ENCODE data around the gene ZFAND2A.

ZFAND2A gene

GRCh38 chr7:1114505-1114904 is 45.5 kb downstream of the ZFAND2A start:
- Histone ChIP-seq H3F3A (ENCODE audit: insufficient read depth, low read length) (no peaks in the 10 kb centered on the region), H3K27me3 (ENCODE audit: insufficient read depth, low read length) (no peaks in the 10 kb centered on the region), H3K27ac (ENCODE audit: low read depth, low read length, poor library complexity, severe bottlenecking) (no peak overlapping the region), H3K4me1 (ENCODE audit: insufficient read depth, low read length, severe bottlenecking) (no peaks in the 10 kb centered on the region), H3K4me3 (ENCODE audit: low read depth, low read length, poor library complexity, severe bottlenecking) (no peak overlapping the region), H3K79me2 (ENCODE audit: insufficient read depth, low read length) (no peaks in the 10 kb centered on the region), H2AFZ (ENCODE audit: low read length) (no peak overlapping the region), H3K9me2 (ENCODE audit: low read depth, low read length) (no peaks in the 10 kb centered on the region), H4K20me1 (ENCODE audit: insufficient read depth, low read length) (no peaks in the 10 kb centered on the region), H3K36me3 (ENCODE audit: insufficient read depth, low read length) (no peaks in the 10 kb centered on the region), H3K9ac (ENCODE audit: low read length) (no peak overlapping the region), H3K9me3 (ENCODE audit: low read length) (no peaks in the 10 kb centered on the region), H3K4me2 (ENCODE audit: low read length) (no peak overlapping the region)
- TF ChIP-seq, protein P1, sequence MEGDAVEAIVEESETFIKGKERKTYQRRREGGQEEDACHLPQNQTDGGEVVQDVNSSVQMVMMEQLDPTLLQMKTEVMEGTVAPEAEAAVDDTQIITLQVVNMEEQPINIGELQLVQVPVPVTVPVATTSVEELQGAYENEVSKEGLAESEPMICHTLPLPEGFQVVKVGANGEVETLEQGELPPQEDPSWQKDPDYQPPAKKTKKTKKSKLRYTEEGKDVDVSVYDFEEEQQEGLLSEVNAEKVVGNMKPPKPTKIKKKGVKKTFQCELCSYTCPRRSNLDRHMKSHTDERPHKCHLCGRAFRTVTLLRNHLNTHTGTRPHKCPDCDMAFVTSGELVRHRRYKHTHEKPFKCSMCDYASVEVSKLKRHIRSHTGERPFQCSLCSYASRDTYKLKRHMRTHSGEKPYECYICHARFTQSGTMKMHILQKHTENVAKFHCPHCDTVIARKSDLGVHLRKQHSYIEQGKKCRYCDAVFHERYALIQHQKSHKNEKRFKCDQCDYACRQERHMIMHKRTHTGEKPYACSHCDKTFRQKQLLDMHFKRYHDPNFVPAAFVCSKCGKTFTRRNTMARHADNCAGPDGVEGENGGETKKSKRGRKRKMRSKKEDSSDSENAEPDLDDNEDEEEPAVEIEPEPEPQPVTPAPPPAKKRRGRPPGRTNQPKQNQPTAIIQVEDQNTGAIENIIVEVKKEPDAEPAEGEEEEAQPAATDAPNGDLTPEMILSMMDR (IDR thresholded peaks at IDR 0.05; ENCODE audit: low read length): no peak
- no peak for TF ChIP-seq EZH2 (IDR thresholded peaks at IDR 0.05; ENCODE audit: borderline replicate concordance, low read length)

DNA sequence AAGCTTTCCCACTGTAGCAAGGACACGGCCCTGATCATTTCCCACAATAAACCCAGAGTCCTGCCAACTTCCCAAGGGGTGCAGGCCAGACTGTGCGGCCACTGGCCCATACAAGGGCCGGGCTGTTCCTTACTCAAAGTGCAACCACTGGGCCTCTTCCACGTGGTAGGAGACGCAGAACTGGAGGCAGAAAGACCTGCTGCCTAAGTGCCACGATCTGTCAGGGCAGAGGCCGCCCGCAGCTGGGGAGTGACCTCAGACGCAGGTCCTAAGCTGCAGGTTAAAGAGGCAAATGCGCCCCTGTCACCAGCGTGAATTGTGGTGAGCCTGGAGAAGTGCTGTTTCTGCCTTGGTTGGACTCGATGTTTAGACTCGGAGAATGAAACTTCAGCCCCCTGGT is 45.9 kb downstream of the ZFAND2A start:
- H3K36me3 ChIP-seq (ENCODE audit: insufficient read depth, low read length): no peaks in the 10 kb centered on the region
- no peaks in the 10 kb centered on the region for H3K9me2 ChIP-seq (ENCODE audit: low read depth, low read length)
- H3K9me3 ChIP-seq (ENCODE audit: low read length): no peaks in the 10 kb centered on the region
- H2AFZ ChIP-seq (ENCODE audit: low read length): no peak overlapping the region
- TF ChIP-seq, protein P1 (IDR thresholded peaks at IDR 0.05; ENCODE audit: low read length): no peak
- no peak for TF ChIP-seq EZH2 (IDR thresholded peaks at IDR 0.05; ENCODE audit: borderline replicate concordance, low read length)
- H3K4me3 ChIP-seq (ENCODE audit: low read depth, low read length, poor library complexity, severe bottlenecking): no peak overlapping the region
- H3K27ac ChIP-seq (ENCODE audit: low read depth, low read length, poor library complexity, severe bottlenecking): no peak overlapping the region
- no peaks in the 10 kb centered on the region for H3K79me2 ChIP-seq (ENCODE audit: insufficient read depth, low read length)
- H3K9ac ChIP-seq (ENCODE audit: low read length): no peak overlapping the region
- H3K27me3 ChIP-seq (ENCODE audit: insufficient read depth, low read length): no peaks in the 10 kb centered on the region
- H3K4me2 ChIP-seq (ENCODE audit: low read length): no peak overlapping the region
- no peaks in the 10 kb centered on the region for H3K4me1 ChIP-seq (ENCODE audit: insufficient read depth, low read length, severe bottlenecking)
- no peaks in the 10 kb centered on the region for H3F3A ChIP-seq (ENCODE audit: insufficient read depth, low read length)
- no peaks in the 10 kb centered on the region for H4K20me1 ChIP-seq (ENCODE audit: insufficient read depth, low read length)

DNA sequence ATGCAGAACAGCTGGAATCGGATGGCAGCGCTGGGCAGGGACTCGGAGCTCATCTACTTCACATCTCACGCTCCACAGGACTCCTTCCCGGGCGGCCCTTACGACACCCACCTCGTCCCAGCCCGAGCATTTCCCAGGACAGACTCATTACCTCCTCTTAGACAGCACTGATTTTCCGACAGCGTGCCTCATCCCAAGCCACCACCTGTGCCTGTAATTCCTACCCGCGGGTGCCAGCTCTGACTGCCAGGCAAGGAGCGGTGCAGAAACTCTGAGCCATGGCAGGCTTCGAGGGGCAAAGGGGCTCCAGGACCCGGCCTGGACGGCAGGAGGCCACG is 46.5 kb downstream of the ZFAND2A start:
- Histone ChIP-seq H3K9ac (ENCODE audit: low read length) (no peak overlapping the region), H2AFZ (ENCODE audit: low read length) (no peak overlapping the region), H3F3A (ENCODE audit: insufficient read depth, low read length) (no peaks in the 10 kb centered on the region), H3K79me2 (ENCODE audit: insufficient read depth, low read length) (no peaks in the 10 kb centered on the region), H3K9me2 (ENCODE audit: low read depth, low read length) (no peaks in the 10 kb centered on the region), H3K4me1 (ENCODE audit: insufficient read depth, low read length, severe bottlenecking) (no peaks in the 10 kb centered on the region), H4K20me1 (ENCODE audit: insufficient read depth, low read length) (no peaks in the 10 kb centered on the region), H3K27me3 (ENCODE audit: insufficient read depth, low read length) (no peaks in the 10 kb centered on the region), H3K9me3 (ENCODE audit: low read length) (no peaks in the 10 kb centered on the region), H3K27ac (ENCODE audit: low read depth, low read length, poor library complexity, severe bottlenecking) (no peak overlapping the region), H3K4me3 (ENCODE audit: low read depth, low read length, poor library complexity, severe bottlenecking) (no peak overlapping the region), H3K36me3 (ENCODE audit: insufficient read depth, low read length) (no peaks in the 10 kb centered on the region), H3K4me2 (ENCODE audit: low read length) (no peak overlapping the region)
- TF ChIP-seq, protein P1 (IDR thresholded peaks at IDR 0.05; ENCODE audit: low read length): no peak
- no peak for TF ChIP-seq EZH2 (IDR thresholded peaks at IDR 0.05; ENCODE audit: borderline replicate concordance, low read length)

All from OCI-LY1 (cell line).